NCI-H1694 treated with DMSO at 0.1 percent for 48 hours (cell line): ENCODE results near the gene MFSD2A.
"Not testable (repeated sequence)": the region's sequence is repeated elsewhere in the genome, so short reads cannot be mapped to it uniquely, and the experiment has no call there.

Source experiments
- DNase-seq: peaks from one replicate; lab custom pipeline; 2025; lab: John Stamatoyannopoulos, UW

MFSD2A gene

GRCh38 chr1:39940980-39941871 lies 13.7 kb upstream of the MFSD2A start:
- DNase-seq: no peak

- DNase-seq: no peak
Observed at GRCh38 chr1:39943471-39944290, 11.3 kb upstream of the MFSD2A start.

DNA sequence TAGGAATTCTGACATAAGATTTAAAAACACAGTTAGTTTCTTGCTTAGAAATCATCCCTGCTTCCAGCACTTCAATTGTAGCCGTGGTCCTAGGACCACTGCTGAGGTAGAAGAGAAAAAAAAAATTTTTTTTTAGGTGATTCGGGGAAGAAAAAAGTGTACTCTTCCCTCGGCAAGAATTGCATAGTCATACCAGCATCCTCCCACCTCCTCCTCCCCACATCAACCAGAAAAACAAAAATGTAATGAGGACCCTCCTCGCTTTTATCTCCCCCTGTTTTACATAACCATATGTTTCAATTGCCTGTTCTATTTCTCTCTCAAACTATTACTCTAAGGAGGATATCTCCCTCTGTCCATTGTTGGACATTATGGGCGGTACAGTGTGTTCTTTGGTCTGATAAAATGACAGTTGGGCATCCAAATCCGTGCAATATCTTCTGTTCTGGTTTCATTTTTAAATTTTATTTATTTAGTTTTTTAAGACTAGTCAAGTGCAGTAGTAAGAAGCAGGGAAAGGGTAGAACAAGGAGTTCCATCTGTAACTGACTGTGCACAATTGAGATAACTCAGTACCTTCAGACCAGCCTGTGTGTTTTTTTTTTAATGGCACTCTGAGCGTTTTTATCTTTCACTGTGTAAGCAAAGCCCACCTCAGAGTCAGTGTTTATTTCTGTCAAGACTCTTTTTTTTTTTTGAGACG lies 10.4 kb upstream of the MFSD2A start:
- DNase-seq: no peak

GRCh38 chr1:39946216-39946615 lies 8.7 kb upstream of the MFSD2A start:
- DNase-seq: no peak

- no peak for DNase-seq
Observed at GRCh38 chr1:39947260-39947659, 7.7 kb upstream of the MFSD2A start.

- DNase-seq: no peak
Observed at GRCh38 chr1:39949891-39950290, 5.1 kb upstream of the MFSD2A start.

- no peak for DNase-seq
Observed at GRCh38 chr1:39951926-39952325, 3.0 kb upstream of the MFSD2A start.

DNA sequence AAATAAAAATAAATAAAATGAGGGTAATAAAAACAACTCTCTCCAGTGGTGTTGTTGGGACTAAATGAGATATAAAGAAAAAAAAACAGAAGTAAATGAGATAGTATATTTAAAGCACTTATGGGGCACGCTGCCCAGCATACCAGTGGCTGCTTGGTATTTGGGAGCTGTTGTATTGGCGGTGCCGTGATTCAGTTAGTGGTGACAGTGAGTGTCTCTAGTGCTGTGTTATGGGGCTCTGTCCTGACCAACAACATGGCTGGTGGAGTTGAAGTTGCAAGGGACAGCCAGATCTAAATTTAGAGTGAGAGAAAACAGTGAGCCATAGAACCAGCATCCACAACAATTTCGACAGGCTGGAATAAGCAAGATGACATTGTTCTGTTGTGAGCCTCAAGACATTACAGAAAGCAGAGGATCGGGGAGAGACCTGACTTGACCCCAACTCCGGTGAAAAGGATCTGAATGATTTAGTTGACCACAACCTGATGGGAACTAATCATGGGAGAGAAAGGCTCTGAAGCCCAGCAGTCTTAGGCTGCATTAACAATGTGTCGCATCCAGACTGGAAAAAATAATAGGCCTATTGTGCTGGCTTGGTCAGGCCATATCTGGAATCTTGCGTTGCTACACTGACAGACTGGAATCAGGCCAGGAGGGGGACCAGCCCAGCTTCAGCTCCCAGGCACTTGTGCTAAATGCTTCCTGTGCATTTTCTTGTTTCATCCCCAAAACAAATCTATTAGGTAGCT lies 2.4 kb upstream of the MFSD2A start:
- no peak for DNase-seq

DNA sequence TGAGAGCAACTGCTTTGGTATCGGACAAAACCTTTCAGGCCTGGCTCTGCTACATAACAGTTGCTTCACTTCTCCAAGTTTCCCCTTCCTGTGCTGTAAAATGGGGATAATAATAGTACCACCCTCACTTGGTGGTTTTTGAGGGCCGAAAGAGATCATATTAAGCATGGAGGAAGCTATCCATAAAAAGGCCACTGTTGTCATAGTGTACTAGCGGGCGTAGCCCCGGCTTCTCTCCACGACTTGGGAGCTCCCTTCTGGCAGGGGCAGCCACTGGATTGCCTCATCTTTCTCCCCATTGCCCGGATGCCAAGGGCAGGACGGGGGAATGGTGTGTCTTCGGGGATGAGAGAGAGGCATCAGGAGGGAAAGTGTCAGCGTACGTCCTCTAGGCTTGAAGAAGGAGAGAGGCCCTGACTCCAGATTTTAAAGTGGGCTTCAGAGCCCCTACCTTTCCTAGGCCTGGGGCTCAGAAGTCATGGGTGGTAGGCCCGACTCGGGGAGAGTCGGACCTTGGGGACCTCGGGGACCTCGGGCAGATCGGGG lies 548 bp upstream of the MFSD2A start:
- DNase-seq: no peak

- DNase-seq: peak; percentile 100
Observed at GRCh38 chr1:39955547-39956539, 898 bp downstream of the MFSD2A start.

DNA sequence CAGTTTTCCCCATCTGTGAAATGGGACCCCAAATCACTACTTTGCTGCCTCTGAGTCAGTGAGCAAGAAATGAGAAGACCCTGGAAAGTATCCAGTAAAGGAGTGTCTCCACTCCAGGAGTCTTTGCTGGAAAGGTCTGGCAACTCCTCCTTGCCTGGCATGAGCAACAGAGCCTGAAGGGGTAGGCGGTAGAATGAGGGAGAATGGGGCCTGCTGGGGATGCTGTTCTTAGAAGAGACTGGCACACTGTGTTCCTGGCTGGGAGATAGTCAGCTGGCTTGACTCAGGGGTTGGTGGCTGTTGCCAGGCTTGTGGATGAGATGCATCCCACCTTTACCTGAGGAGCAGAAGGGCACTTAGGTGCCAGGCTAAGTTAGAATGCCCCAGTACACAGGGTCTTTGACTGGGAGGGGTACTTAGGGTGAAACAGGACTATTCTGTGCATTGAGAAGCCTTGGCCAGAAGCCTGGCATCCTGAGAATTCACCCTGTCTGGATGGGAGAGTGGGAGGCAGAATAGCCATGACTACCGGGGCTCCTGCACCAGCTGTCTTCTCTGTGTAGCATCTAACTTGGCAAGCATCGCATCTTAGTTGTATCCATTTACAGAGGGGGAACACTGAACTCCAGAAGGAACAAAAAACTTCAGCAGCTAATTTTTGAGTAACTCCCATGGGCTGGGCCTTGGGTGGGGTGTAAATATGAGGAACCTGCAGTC lies 2.5 kb downstream of the MFSD2A start:
- DNase-seq: peak; percentile 100

GRCh38 chr1:39958403-39959200 lies 3.7 kb downstream of the MFSD2A start:
- no peak for DNase-seq

GRCh38 chr1:39959651-39960333 lies 4.8 kb downstream of the MFSD2A start:
- no peak for DNase-seq

- DNase-seq: peak; percentile 100
Observed at GRCh38 chr1:39960431-39960958, 5.5 kb downstream of the MFSD2A start.

- no peak for DNase-seq
Observed at GRCh38 chr1:39962450-39962825, 7.5 kb downstream of the MFSD2A start.

- DNase-seq: not testable (repeated sequence)
Observed at GRCh38 chr1:39962964-39963363, 8.0 kb downstream of the MFSD2A start.

- no peak for DNase-seq
Observed at GRCh38 chr1:39964552-39964951, 9.6 kb downstream of the MFSD2A start.

- DNase-seq: no peak
Observed at GRCh38 chr1:39965044-39965443, 10.1 kb downstream of the MFSD2A start.
